Tibial nerve (tissue), 3 donors: ENCODE data around the gene SNX25.

Source experiments
- CTCF ChIP-seq, 5 experiments: fragments of 200-600 bp in 3 of 5; fragments of 450-650 bp in 2 of 5; sonication (generic) in 3 of 5; IDR thresholded peaks; one replicate each; pipeline ENCODE4 v1.5.1; 2016 to 2019; ENCODE audit warnings: antibody characterized with exemption in 5 of 5, mild to moderate bottlenecking in 3 of 5, moderate library complexity in 2 of 5
- POLR2A ChIP-seq, 2 donors: fragments of 450-650 bp; IDR thresholded peaks; one replicate each; pipeline ENCODE4 v1.6.1; 2017; ENCODE audit warnings: antibody characterized with exemption in 2 of 2, mild to moderate bottlenecking in 2 of 2, moderate library complexity in 2 of 2

- TF ChIP-seq CTCF (IDR thresholded peaks at IDR 0.05) (no peak), POLR2A (IDR thresholded peaks at IDR 0.05) (no peak)
Observed at GRCh38 chr4:185408432-185408831, 199.0 kb downstream of the SNX25 start.
